Panc1 (cell line): ENCODE measurements around the gene LOXL3. TPM values are rescaled to one million over a fixed set of nuclear protein-coding genes. Genes with fewer than 3 reads are reported as not detected.

Experiments
- ATAC-seq: fragments of 200-7000 bp; cut with Tn5 transposase; 2 replicates; pipeline ENCODE4 v1.9.1; 2020; ENCODE audit warnings: mild to moderate bottlenecking, moderate library complexity
- BruUV-seq: library from RNA; stranded (reverse); fragments of 400-500 nt; replicated peaks from 2 replicates; lab custom pipeline; 2021; lab: Mats Ljungman, UMichigan
- CTCF ChIA-PET: fragments of 300-600 bp; sonication (Branson Sonifier 250); formaldehyde crosslinking; loops from one replicate; lab custom pipeline; 2022; ENCODE audit warnings: antibody characterized with exemption; lab: Charles Lee
- POLR2A ChIA-PET: fragments of 300-600 bp; sonication (Branson Sonifier 250); formaldehyde crosslinking; loops from one replicate; lab custom pipeline; 2022; ENCODE audit warnings: antibody characterized with exemption; lab: Charles Lee
- DNase-seq: peaks from one replicate; pipeline ENCODE4 v3.0.0-alpha.2; 2010; ENCODE audit warnings: low read depth, low spot score
- H3K27ac ChIP-seq: 2 replicates; pipeline ENCODE4 v1.5.1; 2011; ENCODE audit warnings: mild to moderate bottlenecking, low read length, inconsistent platforms
- H3K27me3 ChIP-seq: fragments of 200-500 bp; sonication (Bioruptor generic); 2 replicates; pipeline ENCODE4 v1.6.0; 2014; ENCODE audit warnings: low read length, inconsistent platforms; ENCODE audit not compliant: control insufficient read depth, insufficient read depth
- H3K36me3 ChIP-seq: fragments of 200-500 bp; sonication (Bioruptor generic); 2 replicates; pipeline ENCODE4 v1.5.1; 2014; ENCODE audit warnings: inconsistent platforms, mild to moderate bottlenecking, low read length, moderate library complexity; ENCODE audit not compliant: control insufficient read depth, insufficient read depth
- H3K4me1 ChIP-seq: 2 replicates; pipeline ENCODE4 v1.5.1; 2011; ENCODE audit warnings: inconsistent platforms, mild to moderate bottlenecking, low read length, moderate library complexity; ENCODE audit not compliant: control insufficient read depth, insufficient read depth
- H3K4me3 ChIP-seq, 2 experiments: 2 replicates each; pipeline ENCODE4 v1.5.1; 2011 to 2012; ENCODE audit warnings: low read depth in 2 of 2, low read length in 2 of 2, mild to moderate bottlenecking in 2 of 2, inconsistent platforms in 1 of 2, moderate library complexity in 1 of 2
- H3K9me3 ChIP-seq: fragments of 200-500 bp; sonication (Bioruptor generic); 2 replicates; pipeline ENCODE4 v1.5.1; 2014; ENCODE audit warnings: low read depth, mild to moderate bottlenecking, inconsistent platforms, low read length, moderate library complexity; ENCODE audit not compliant: control insufficient read depth, insufficient read depth
- CTCF ChIP-seq: fragments of 450-650 bp; IDR thresholded peaks from 2 replicates; pipeline ENCODE4 v1.5.1; 2017; ENCODE audit warnings: mild to moderate bottlenecking
- POLR2AphosphoS5 ChIP-seq: IDR thresholded peaks from 2 replicates; pipeline ENCODE4 v1.6.1; 2012; ENCODE audit warnings: mild to moderate bottlenecking, low read depth, low read length, moderate library complexity
- REST ChIP-seq, 2 experiments: IDR thresholded peaks; 2 replicates each; pipeline ENCODE4 v1.6.1; 2011 to 2012; ENCODE audit warnings: low read depth in 2 of 2, control low read depth in 1 of 2, low read length in 1 of 2, mild to moderate bottlenecking in 1 of 2, moderate library complexity in 1 of 2; ENCODE audit not compliant: insufficient read depth in 1 of 2
- SIN3A ChIP-seq: IDR thresholded peaks from 2 replicates; pipeline ENCODE4 v1.6.1; 2012; ENCODE audit warnings: low read depth, mild to moderate bottlenecking, low read length, moderate library complexity, borderline replicate concordance; ENCODE audit not compliant: insufficient read depth
- TCF7L2 ChIP-seq: IDR thresholded peaks from 2 replicates; pipeline ENCODE4 v1.6.1; 2011; ENCODE audit warnings: mild to moderate bottlenecking, low read depth, low read length, inconsistent platforms
- in situ Hi-C: cut with HindIII; loops from 2 replicates; pipeline ENCODE4 v1.10.0; 2016; ENCODE audit warnings: low sequenced_read_pairs, low pct_unique_long_range_greater_than_20kb
- intact Hi-C: fragments of 100-400 bp; cut with micrococcal nuclease; formaldehyde crosslinking; loops from one replicate; pipeline ENCODE4 v1.10.0; 2022; ENCODE audit not compliant: unreplicated experiment
- total RNA-seq: library from RNA; stranded (reverse); gene quantifications from one replicate; pipeline ENCODE4 v1.2.1, GENCODE V29; 2021; ENCODE audit not compliant: unreplicated experiment

The LOXL3 gene
- total RNA-seq, 1 experiment from 2014 or later: 1.0 TPM

GRCh38 chr2:74514368-74515270 lies 39.1 kb downstream of the LOXL3 start, which contains the start of gene TLX2:
Gene TLX2, plus strand, starts transcription at chr2:74514450. Its CDS starts 357 bp downstream, at chr2:74514807.
- no peaks in the 10 kb centered on the region for H3K4me1 ChIP-seq
- no peak within 1 kb of the TSS for H3K27ac ChIP-seq
- peak within 1 kb of the TSS in 1 of 2 experiments; percentile 37; a peak in 1 of 4 replicates for H3K4me3 ChIP-seq
- CTCF ChIA-PET: no interaction called here
- H3K9me3 ChIP-seq: no peaks in the 10 kb centered on the region
- intact Hi-C loops (no loop called here), in situ Hi-C loops (no loop called here)
- H3K36me3 ChIP-seq: no peaks in the 10 kb centered on the region
- no peak for DNase-seq
- BruUV-seq: no TSS peak
- no peaks in the 10 kb centered on the region for H3K27me3 ChIP-seq
- peak; percentile 32 for ATAC-seq
- POLR2A ChIA-PET: interaction anchor here (0.7 kb wide), 1 partner anchor 14 kb away, joined by 12 read pairs; no protein-coding TSS in a partner anchor
- TF ChIP-seq CTCF (no peak), TCF7L2 (no peak), POLR2AphosphoS5 (no peak), REST (IDR thresholded peaks at IDR 0.05; ENCODE audit: insufficient read depth in 1 of 2, low read depth in 2 of 2, low read length in 1 of 2) (no peak), SIN3A (no peak)

- intact Hi-C loops (no loop called here), in situ Hi-C loops (no loop called here)
- CTCF ChIA-PET: no interaction called here
- DNase-seq: no peak
- H3K36me3 ChIP-seq: no peaks in the 10 kb centered on the region
- POLR2A ChIA-PET: interaction anchor here (0.7 kb wide), 1 partner anchor 13 kb away, joined by 12 read pairs; no protein-coding TSS in a partner anchor
- no peaks in the 10 kb centered on the region for H3K9me3 ChIP-seq
- no peaks in the 10 kb centered on the region for H3K27me3 ChIP-seq
- no peaks in the 10 kb centered on the region; the same call in 1 of the 2 replicates for H3K4me1 ChIP-seq
- no TSS peak for BruUV-seq
- peak; percentile 18; the same call in 1 of the 2 replicates for ATAC-seq
- H3K27ac ChIP-seq: no peak overlapping the region
- peak overlapping the region in 1 of 2 experiments; percentile 37; a peak in 1 of 4 replicates for H3K4me3 ChIP-seq
- TF ChIP-seq POLR2AphosphoS5 (no peak), TCF7L2 (no peak), CTCF (no peak), SIN3A (no peak), REST (IDR thresholded peaks at IDR 0.05; ENCODE audit: insufficient read depth in 1 of 2, low read depth in 2 of 2, low read length in 1 of 2) (no peak)
Observed at GRCh38 chr2:74513605-74514367, 40.0 kb downstream of the LOXL3 start.
